Measurements from ENCODE around the gene CD300A.
"Not testable (repeated sequence)": the region's sequence is repeated elsewhere in the genome, so short reads cannot be mapped to it uniquely, and the experiment has no call there.

DNA sequence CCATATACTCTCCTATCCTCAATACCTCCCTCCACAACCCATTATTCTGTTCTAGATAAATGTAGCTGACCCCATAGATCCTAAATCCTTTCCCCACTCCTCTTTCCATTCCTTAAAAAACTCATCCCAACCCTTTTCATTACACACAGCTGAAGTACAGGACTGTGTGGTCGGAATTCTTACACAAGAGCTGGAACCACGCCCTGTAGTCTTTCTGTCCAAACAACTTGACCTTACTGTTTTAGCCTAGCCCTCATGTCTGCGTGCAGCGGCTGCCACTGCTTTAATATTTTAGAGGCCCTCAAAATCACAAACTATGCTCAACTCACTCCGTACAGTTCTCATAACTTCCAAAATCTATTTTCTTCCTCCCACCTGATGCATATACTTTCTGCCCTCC, 37.5 kb downstream of the CD300A start:
- TF ChIP-seq, protein P1, sequence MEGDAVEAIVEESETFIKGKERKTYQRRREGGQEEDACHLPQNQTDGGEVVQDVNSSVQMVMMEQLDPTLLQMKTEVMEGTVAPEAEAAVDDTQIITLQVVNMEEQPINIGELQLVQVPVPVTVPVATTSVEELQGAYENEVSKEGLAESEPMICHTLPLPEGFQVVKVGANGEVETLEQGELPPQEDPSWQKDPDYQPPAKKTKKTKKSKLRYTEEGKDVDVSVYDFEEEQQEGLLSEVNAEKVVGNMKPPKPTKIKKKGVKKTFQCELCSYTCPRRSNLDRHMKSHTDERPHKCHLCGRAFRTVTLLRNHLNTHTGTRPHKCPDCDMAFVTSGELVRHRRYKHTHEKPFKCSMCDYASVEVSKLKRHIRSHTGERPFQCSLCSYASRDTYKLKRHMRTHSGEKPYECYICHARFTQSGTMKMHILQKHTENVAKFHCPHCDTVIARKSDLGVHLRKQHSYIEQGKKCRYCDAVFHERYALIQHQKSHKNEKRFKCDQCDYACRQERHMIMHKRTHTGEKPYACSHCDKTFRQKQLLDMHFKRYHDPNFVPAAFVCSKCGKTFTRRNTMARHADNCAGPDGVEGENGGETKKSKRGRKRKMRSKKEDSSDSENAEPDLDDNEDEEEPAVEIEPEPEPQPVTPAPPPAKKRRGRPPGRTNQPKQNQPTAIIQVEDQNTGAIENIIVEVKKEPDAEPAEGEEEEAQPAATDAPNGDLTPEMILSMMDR (IDR thresholded peaks at IDR 0.05), result not testable (repeated sequence)
- TF ChIP-seq POLR2A (IDR thresholded peaks at IDR 0.05; ENCODE audit: low read depth); POLR2AphosphoS5 (IDR thresholded peaks at IDR 0.05); EP300 (IDR thresholded peaks at IDR 0.05): not testable (repeated sequence)

Data from esophagus muscularis mucosa (tissue), 4 donors.